Transverse colon (tissue), 4 donors: Measurements from ENCODE around the gene GRIN2A.

Source experiments
- POLR2A ChIP-seq: fragments of 450-650 bp; IDR thresholded peaks from one replicate; pipeline ENCODE4 v1.6.1; 2016; ENCODE audit warnings: antibody characterized with exemption, mild to moderate bottlenecking, moderate library complexity
- POLR2AphosphoS5 ChIP-seq, 3 donors: sonication (generic); formaldehyde crosslinking; IDR thresholded peaks; one replicate each; pipeline ENCODE4 v1.6.1; 2016; ENCODE audit warnings: antibody characterized with exemption in 3 of 3
- TF ChIP-seq, protein P1 (sequence below), 5 experiments: fragments of 200-600 bp in 3 of 5; fragments of 450-650 bp in 2 of 5; sonication (generic) in 3 of 5; IDR thresholded peaks; 1 replicate in 2 of 5; 2 replicates in 3 of 5; pipeline ENCODE4 v1.5.1; 2016 to 2017; ENCODE audit warnings: antibody characterized with exemption in 5 of 5, inconsistent platforms in 3 of 5, mild to moderate bottlenecking in 2 of 5, moderate library complexity in 1 of 5

DNA sequence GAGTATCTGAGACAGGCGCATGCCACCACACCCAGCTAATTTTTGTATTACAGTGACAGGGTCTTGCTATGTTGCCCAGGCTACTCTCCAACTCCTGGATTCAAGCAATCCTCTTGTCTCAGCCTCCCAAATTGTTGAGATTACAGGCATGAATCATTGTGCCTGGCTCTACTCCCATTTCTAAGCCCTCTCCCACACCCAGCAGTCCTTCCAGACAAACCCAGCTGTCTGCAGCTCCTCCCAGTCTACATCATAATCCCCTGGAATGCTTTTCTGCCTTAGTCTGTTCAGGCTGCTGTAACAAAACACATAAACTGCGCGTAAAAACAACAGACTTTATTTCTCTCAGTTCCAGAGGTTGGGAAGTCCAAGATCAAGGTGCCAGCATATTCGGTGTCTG is 144.5 kb downstream of the GRIN2A start:
- TF ChIP-seq, protein P1, sequence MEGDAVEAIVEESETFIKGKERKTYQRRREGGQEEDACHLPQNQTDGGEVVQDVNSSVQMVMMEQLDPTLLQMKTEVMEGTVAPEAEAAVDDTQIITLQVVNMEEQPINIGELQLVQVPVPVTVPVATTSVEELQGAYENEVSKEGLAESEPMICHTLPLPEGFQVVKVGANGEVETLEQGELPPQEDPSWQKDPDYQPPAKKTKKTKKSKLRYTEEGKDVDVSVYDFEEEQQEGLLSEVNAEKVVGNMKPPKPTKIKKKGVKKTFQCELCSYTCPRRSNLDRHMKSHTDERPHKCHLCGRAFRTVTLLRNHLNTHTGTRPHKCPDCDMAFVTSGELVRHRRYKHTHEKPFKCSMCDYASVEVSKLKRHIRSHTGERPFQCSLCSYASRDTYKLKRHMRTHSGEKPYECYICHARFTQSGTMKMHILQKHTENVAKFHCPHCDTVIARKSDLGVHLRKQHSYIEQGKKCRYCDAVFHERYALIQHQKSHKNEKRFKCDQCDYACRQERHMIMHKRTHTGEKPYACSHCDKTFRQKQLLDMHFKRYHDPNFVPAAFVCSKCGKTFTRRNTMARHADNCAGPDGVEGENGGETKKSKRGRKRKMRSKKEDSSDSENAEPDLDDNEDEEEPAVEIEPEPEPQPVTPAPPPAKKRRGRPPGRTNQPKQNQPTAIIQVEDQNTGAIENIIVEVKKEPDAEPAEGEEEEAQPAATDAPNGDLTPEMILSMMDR (IDR thresholded peaks at IDR 0.05), result no peak
- TF ChIP-seq POLR2AphosphoS5 (IDR thresholded peaks at IDR 0.05) (no peak), POLR2A (no peak)
